Suprapubic skin (tissue), 4 donors: ENCODE data around the gene DRG2. TPM values are rescaled to one million over a fixed set of nuclear protein-coding genes. Genes with fewer than 3 reads are reported as not detected.

Experiments used
- DNase-seq, 2 donors: peaks; one replicate each; pipeline ENCODE4 v3.0.0-alpha.2; 2019; ENCODE audit warnings: low spot score in 2 of 2
- H3K27ac ChIP-seq: fragments of 200-600 bp; sonication (generic); one replicate; pipeline ENCODE4 v1.5.1; 2019
- H3K27me3 ChIP-seq: fragments of 200-600 bp; sonication (generic); one replicate; pipeline ENCODE4 v1.5.1; 2019
- H3K36me3 ChIP-seq: fragments of 200-600 bp; sonication (generic); one replicate; pipeline ENCODE4 v1.5.1; 2019
- H3K4me1 ChIP-seq: fragments of 200-600 bp; sonication (generic); one replicate; pipeline ENCODE4 v1.5.1; 2019
- H3K4me3 ChIP-seq: fragments of 200-600 bp; sonication (generic); one replicate; pipeline ENCODE4 v1.5.1; 2019; ENCODE audit warnings: mild to moderate bottlenecking
- H3K9me3 ChIP-seq: fragments of 200-600 bp; sonication (generic); one replicate; pipeline ENCODE4 v1.5.1; 2019
- EP300 ChIP-seq: sonication (generic); formaldehyde crosslinking; IDR thresholded peaks from one replicate; pipeline ENCODE4 v1.6.1; 2017; ENCODE audit warnings: antibody characterized with exemption
- POLR2A ChIP-seq, 2 donors: fragments of 450-650 bp; IDR thresholded peaks; one replicate each; pipeline ENCODE4 v1.6.1; 2017; ENCODE audit warnings: antibody characterized with exemption in 2 of 2, mild to moderate bottlenecking in 2 of 2, moderate library complexity in 2 of 2
- POLR2AphosphoS5 ChIP-seq, 3 donors: sonication (generic); formaldehyde crosslinking; IDR thresholded peaks; one replicate each; pipeline ENCODE4 v1.6.1; 2017; ENCODE audit warnings: antibody characterized with exemption in 3 of 3
- WGBS: methylation state at CpG from one replicate; pipeline ENCODE4 v1.1.5; 2018; 5-methylcytosine and 5-hydroxymethylcytosine counted together
- total RNA-seq, 4 donors: library from RNA; depleted of rRNA; stranded (reverse); fragments of >200 nt; gene quantifications; one replicate each; pipeline ENCODE4 v1.1.0, GENCODE V29; 2016
- TF ChIP-seq, protein P1 (sequence below), 2 donors: fragments of 200-600 bp in 1 of 2; fragments of 450-650 bp in 1 of 2; sonication (generic) in 1 of 2; IDR thresholded peaks; one replicate each; pipeline ENCODE4 v1.5.1; 2016 to 2019; ENCODE audit warnings: antibody characterized with exemption in 2 of 2, mild to moderate bottlenecking in 1 of 2, moderate library complexity in 1 of 2

Gene DRG2
- total RNA-seq, 4 donors from 2014 or later, result 34.6 to 44.0 (median 37.9) TPM

DNA sequence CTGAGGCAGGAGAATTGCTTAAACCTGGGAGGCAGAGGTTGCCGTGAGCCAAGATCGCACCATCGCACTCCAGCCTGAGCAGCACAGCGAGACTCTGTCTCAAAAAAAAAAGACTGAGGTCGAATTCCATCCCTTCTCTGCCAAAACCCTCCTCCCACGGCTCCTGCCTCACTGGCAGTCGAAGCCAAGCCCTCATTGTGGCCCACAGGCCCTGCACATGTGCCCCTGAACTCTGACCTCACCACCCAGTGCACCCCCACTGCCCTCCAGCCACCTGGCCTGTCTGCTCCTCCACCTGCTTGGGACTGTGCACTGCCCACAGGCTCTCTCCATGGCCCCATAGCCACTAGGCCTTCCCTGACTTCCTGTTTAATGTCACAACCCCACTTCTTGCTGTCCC, 27.8 kb downstream of the DRG2 start:
- H3K27ac ChIP-seq, result no peak overlapping the region
- no peak for TF ChIP-seq EP300
- TF ChIP-seq, protein P1, sequence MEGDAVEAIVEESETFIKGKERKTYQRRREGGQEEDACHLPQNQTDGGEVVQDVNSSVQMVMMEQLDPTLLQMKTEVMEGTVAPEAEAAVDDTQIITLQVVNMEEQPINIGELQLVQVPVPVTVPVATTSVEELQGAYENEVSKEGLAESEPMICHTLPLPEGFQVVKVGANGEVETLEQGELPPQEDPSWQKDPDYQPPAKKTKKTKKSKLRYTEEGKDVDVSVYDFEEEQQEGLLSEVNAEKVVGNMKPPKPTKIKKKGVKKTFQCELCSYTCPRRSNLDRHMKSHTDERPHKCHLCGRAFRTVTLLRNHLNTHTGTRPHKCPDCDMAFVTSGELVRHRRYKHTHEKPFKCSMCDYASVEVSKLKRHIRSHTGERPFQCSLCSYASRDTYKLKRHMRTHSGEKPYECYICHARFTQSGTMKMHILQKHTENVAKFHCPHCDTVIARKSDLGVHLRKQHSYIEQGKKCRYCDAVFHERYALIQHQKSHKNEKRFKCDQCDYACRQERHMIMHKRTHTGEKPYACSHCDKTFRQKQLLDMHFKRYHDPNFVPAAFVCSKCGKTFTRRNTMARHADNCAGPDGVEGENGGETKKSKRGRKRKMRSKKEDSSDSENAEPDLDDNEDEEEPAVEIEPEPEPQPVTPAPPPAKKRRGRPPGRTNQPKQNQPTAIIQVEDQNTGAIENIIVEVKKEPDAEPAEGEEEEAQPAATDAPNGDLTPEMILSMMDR (IDR thresholded peaks at IDR 0.05), result no peak
- no peak for TF ChIP-seq POLR2A (IDR thresholded peaks at IDR 0.05)
- TF ChIP-seq POLR2AphosphoS5 (IDR thresholded peaks at IDR 0.05), result no peak
- no peaks in the 10 kb centered on the region for H3K27me3 ChIP-seq
- no peaks in the 10 kb centered on the region for H3K4me1 ChIP-seq
- WGBS, result 64% methylated on average over 7 of the region's 7 CpGs
- no peak overlapping the region for H3K4me3 ChIP-seq
- no peak for DNase-seq
- H3K36me3 ChIP-seq, result no peaks in the 10 kb centered on the region
- no peaks in the 10 kb centered on the region for H3K9me3 ChIP-seq

DNA sequence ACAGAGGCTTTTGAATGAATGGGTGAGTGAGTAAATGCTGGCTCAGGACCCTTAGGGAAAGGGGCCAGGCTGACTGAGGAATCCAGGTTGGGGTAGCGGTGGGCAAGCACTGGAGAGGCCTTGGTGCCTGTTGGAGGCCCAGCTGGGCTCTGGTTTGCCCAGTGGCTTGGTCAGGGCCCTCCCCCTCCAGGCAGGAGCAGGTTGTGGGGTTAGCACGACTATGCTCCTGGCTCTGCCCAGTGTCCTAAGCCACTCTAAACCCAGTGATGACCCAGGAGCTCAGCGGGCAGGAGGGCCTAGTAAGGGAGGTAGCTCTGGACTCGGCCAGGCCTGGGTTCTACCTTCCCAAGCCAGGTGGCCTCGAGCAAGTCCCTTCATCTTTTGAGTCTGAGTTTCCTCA, 28.3 kb downstream of the DRG2 start:
- Histone ChIP-seq H3K4me1 (no peaks in the 10 kb centered on the region), H3K9me3 (no peaks in the 10 kb centered on the region), H3K27me3 (no peaks in the 10 kb centered on the region), H3K4me3 (no peak overlapping the region), H3K27ac (no peak overlapping the region), H3K36me3 (no peaks in the 10 kb centered on the region)
- no peak for DNase-seq
- no peak for TF ChIP-seq POLR2A (IDR thresholded peaks at IDR 0.05)
- TF ChIP-seq, protein P1 (IDR thresholded peaks at IDR 0.05), result no peak
- TF ChIP-seq POLR2AphosphoS5 (IDR thresholded peaks at IDR 0.05), result no peak
- no peak for TF ChIP-seq EP300
- 91% methylated on average over 4 of the region's 5 CpGs for WGBS

DNA sequence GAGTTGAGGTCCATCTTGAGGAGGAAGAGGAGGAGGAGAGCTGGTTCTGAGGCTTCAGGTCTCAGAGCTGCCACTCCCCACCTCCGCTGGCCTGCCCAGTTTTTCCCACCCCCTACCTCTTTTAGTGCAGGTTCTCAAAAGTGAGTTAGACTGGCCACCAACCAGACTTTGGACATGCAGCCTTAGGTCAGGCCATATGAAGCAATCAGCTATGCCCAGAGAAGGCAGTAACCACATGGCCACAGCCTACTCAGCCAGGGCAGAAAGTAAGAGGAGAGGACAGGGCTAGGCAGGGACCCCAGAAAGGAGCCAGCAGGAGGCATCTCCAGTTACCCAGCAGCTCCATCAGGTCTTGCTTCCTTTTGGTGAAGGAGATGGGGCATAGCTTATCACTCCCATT, 29.8 kb downstream of the DRG2 start:
- Histone ChIP-seq H3K27me3 (no peaks in the 10 kb centered on the region), H3K36me3 (no peaks in the 10 kb centered on the region), H3K9me3 (no peaks in the 10 kb centered on the region), H3K4me3 (no peak overlapping the region), H3K4me1 (no peaks in the 10 kb centered on the region), H3K27ac (no peak overlapping the region)
- 100% methylated on average over 1 of the region's 1 CpG for WGBS
- DNase-seq, result no peak
- TF ChIP-seq POLR2A (IDR thresholded peaks at IDR 0.05) (no peak), POLR2AphosphoS5 (IDR thresholded peaks at IDR 0.05) (no peak), EP300 (no peak)
- TF ChIP-seq, protein P1 (IDR thresholded peaks at IDR 0.05), result no peak

DNA sequence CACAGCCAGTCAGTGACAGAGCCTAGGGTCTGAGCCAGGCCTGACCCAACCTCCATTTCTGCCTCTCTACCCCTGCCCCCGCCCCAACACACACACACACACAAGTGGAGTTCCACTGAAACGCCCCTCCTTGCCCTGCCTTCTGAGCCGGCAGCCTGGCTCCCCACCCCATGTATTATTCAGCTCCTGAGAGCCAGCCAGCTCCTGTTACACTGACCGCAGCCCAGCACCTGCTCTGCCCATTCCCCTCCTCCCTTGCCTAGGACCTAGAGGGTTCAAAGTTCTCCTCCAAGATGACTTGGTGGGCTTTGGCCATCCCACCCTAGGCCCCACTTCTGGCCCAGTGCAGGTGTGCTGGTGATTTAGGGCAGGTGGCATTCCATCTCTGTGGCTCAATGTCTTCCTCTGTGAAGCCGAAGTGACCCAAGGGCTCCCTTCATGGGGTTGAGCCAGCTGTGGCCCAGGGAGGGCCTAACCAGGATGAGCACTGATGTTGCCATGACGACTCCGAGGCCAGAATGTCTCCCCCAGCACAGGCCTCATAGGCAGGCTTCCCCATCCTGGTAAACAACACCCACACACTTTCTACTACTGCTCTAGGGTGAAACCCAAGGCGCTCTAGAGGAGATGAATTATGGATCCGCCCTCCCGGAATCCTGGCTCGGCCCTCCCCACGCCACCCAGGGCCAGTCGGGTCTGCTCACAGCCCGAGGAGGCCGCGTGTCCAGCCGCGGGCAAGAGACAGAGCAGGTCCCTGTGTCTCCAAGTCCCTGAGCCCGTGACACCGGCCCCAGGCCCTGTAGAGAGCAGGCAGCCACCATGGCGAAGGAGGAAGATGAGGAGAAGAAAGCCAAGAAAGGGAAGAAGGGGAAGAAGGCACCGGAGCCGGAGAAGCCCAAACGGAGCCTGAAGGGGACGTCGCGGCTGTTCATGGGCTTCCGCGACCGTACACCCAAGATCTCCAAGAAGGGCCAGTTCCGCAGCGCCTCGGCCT, 30.5 kb downstream of the DRG2 start:
- TF ChIP-seq, protein P1 (IDR thresholded peaks at IDR 0.05), result no peak
- TF ChIP-seq EP300 (no peak), POLR2AphosphoS5 (IDR thresholded peaks at IDR 0.05) (no peak), POLR2A (IDR thresholded peaks at IDR 0.05) (no peak)
- no peak for DNase-seq
- WGBS, result 88% methylated on average over 32 of the region's 33 CpGs
- no peaks in the 10 kb centered on the region for H3K27me3 ChIP-seq
- H3K36me3 ChIP-seq, result no peaks in the 10 kb centered on the region
- no peak overlapping the region for H3K4me3 ChIP-seq
- H3K4me1 ChIP-seq, result no peaks in the 10 kb centered on the region
- H3K27ac ChIP-seq, result no peak overlapping the region
- no peaks in the 10 kb centered on the region for H3K9me3 ChIP-seq

DNA sequence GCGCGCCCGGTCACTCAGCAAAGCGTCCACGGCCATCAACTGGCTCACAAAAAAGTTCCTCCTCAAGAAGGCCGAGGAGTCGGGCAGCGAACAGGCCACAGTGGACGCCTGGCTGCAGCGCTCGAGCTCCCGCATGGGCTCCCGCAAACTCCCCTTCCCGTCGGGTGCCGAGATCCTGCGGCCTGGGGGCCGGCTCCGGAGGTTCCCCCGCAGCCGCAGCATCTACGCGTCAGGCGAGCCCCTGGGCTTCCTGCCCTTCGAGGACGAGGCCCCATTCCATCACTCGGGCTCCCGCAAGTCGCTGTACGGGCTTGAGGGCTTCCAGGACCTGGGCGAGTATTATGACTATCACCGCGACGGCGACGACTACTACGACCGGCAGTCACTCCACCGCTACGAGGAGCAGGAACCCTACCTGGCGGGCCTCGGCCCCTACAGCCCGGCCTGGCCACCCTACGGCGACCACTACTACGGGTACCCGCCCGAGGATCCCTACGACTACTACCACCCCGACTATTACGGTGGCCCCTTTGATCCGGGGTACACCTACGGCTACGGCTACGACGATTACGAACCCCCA, 31.5 kb downstream of the DRG2 start:
- Histone ChIP-seq H3K4me1 (no peaks in the 10 kb centered on the region), H3K27me3 (no peaks in the 10 kb centered on the region), H3K9me3 (no peaks in the 10 kb centered on the region), H3K27ac (no peak overlapping the region), H3K4me3 (no peak overlapping the region), H3K36me3 (no peaks in the 10 kb centered on the region)
- no peak for DNase-seq
- TF ChIP-seq POLR2AphosphoS5 (IDR thresholded peaks at IDR 0.05) (no peak), EP300 (no peak), POLR2A (IDR thresholded peaks at IDR 0.05) (no peak)
- TF ChIP-seq, protein P1 (IDR thresholded peaks at IDR 0.05), result no peak
- 93% methylated on average over 43 of the region's 57 CpGs for WGBS
